ENCODE data around the gene C3orf22.

DNA sequence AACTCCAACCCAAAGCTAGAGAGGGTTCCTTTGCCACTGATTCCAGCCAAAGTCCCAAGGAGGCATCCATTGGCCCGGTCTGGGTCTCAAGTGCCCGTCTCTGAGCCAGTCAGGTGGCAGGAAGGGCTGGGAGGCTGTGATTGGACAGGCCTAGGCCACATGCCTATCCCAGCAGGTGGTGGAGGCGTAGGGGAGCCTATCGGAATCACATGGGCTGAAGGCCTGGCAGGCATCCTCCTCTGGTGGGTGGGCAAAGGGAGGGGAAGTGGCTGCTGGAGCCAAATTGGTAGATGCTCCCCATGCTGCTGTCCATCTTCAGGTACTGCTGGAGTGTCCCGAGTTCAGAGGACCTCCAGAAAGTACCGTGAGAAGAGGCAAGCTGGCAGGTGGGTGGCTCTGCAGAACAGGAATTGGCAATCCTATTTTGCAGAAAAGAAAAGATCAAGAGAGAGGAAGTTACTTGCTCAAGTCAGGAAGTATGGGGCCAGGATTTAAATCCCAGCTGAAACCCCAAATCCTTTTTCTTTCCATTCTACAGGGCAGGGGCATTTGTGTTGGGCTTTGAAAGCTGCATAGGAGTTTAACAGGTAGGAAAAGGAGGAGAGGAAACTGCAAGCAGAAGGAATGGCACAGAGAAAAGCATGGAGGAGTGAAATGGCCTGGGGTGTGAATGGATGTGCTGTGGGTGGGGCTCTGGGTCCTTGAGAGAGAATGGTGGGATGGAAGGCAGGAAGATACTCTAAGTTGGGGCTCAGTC, 31.1 kb downstream of the C3orf22 start:
- TF ChIP-seq, protein P1, sequence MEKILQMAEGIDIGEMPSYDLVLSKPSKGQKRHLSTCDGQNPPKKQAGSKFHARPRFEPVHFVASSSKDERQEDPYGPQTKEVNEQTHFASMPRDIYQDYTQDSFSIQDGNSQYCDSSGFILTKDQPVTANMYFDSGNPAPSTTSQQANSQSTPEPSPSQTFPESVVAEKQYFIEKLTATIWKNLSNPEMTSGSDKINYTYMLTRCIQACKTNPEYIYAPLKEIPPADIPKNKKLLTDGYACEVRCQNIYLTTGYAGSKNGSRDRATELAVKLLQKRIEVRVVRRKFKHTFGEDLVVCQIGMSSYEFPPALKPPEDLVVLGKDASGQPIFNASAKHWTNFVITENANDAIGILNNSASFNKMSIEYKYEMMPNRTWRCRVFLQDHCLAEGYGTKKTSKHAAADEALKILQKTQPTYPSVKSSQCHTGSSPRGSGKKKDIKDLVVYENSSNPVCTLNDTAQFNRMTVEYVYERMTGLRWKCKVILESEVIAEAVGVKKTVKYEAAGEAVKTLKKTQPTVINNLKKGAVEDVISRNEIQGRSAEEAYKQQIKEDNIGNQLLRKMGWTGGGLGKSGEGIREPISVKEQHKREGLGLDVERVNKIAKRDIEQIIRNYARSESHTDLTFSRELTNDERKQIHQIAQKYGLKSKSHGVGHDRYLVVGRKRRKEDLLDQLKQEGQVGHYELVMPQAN (IDR thresholded peaks at IDR 0.05; ENCODE audit: borderline replicate concordance), result no peak
- TF ChIP-seq NFRKB (IDR thresholded peaks at IDR 0.05; ENCODE audit: low read depth), result no peak
- no peak for TF ChIP-seq MEIS2 (IDR thresholded peaks at IDR 0.05; ENCODE audit: partially characterized antibody)
- TF ChIP-seq JUND (IDR thresholded peaks at IDR 0.05; ENCODE audit: borderline replicate concordance, low read depth, low read length), result no peak
- TF ChIP-seq JUND (tag; IDR thresholded peaks at IDR 0.05; ENCODE audit: borderline replicate concordance, low read depth, low read length), result no peak
- no peak for TF ChIP-seq MXI1 (IDR thresholded peaks at IDR 0.05; ENCODE audit: low read depth, low read length)
- TF ChIP-seq EZH2 (IDR thresholded peaks at IDR 0.05; ENCODE audit: borderline replicate concordance, low read depth, low read length), result no peak
- TF ChIP-seq MAFG (tag; conservative IDR thresholded peaks at IDR 0.05), result no peak
- no peak for TF ChIP-seq ZSCAN29 (IDR thresholded peaks at IDR 0.05)
- no peak for TF ChIP-seq ZNF121 (CRISPR knock-in tag; conservative IDR thresholded peaks at IDR 0.05)

Data from K562 (cell line).